Muscle of back (tissue), 11 donors: ENCODE data around the gene RGS19. TPM values are rescaled to one million over a fixed set of nuclear protein-coding genes. Genes with fewer than 3 reads are reported as not detected.

Experiments used
- DNase-seq, 3 donors: peaks; one replicate each; pipeline versions ENCODE4 v3.0.0 to v3.0.0-alpha.2; 2013
- polyA plus RNA-seq, 10 donors: library from polyadenylated mRNA; unstranded; fragments of 120-200 nt; gene quantifications; one replicate each; pipeline ENCODE4 v1.2.1, GENCODE V29; 2013; ENCODE audit not compliant: insufficient read length in 10 of 10

RGS19 gene
- polyA plus RNA-seq, 10 donors, result 4.4 to 10.2 (median 5.6) TPM

GRCh38 chr20:64065062-64065973 is 14.0 kb downstream of the RGS19 start:
- no peak for DNase-seq

DNA sequence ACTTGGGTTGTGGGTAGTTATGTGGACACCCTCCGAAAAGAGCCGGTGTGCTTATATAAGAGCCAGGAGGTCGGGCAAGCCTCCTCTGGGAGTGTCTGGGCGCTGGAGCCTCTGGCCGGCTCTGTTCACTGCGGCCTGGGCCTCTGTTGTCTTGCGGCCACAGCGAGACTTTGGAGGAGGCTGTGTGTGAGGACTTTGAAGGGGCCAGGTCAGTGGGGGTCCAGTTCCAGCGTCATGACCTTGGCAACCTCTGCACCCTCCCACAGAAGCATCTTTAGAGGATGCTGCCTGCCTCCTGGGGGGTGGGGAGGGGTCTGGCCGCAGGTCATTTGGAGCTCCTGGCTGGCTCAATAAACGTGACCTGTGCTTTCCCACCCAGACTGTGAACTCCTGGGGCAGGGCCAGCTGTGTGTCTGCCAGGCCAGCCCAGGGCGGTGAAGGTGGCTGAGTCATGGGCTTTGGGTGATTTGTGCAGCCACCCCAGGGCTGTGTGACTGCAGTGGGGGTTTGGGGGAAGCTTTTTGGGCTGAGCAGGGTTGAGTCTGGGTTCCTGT is 15.1 kb downstream of the RGS19 start:
- DNase-seq, result no peak

DNA sequence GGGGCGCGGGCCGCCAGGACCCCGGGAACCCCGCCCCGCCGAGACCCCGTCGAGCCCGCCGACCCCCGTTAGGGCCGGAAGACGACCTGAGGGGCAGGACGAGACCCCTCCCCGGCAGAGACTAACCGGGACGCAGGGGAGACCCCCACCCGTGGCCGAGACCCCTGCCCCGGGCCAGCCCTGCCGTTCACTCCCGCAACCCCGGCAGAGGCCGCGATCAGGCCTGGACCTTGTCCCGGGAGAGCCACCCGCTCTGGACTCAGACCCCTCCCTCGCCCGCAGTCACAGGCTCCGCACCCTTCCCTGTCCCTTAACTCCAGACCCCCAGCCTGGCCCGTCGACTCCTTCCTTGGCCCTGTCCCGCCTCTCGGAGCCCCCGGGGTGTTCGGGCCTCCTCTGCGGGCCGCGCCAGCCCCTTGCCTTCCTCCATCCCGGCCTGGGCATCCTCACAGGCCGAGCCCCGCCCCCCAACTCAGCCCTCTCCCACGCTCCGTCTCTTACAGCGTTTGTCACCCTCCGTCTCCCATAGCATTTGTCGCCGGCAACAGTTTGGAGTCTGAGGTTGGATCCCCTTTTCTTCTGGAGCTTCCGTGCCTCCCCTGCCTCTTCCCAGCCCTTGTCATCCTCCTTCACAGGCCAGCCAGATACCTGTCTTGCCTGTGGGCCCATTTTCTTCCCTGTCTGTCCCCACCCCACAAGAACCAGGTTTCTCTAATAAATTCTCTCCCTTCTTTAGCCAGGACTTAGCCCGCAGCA is 15.8 kb downstream of the RGS19 start:
- DNase-seq, result peak in 1 of 3 donors; percentile 51

GRCh38 chr20:64062596-64063388 is 16.5 kb downstream of the RGS19 start, which contains the start of gene TCEA2:
TCEA2 (plus strand) TSS chr20:64063198; CDS start chr20:64063313, 115 bp downstream.
- DNase-seq, result peak; percentile 96 to 98 (median 98)

- DNase-seq, result no peak
Measured at GRCh38 chr20:64062276-64062595, 17.1 kb downstream of the RGS19 start.

DNA sequence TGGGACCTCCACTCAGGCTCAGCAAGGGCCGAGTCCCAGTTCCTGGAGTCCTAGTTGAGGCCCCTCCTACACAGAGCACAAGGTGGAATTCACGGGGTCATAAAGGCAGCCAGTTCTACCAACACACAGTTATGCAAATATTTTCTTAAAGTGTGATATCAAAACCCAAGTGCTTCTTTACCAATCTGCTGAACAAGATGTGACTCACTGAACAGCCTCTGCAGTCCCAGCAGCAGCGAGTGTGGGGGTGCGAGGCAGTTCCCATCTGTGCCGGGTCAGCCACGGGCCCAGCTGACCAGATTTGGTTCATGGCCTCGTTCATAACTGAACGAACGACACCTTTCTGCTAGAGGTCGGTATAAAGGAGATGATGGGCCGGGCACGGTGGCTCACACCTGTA is 20.8 kb downstream of the RGS19 start:
- no peak for DNase-seq

GRCh38 chr20:64057628-64058498 is 21.5 kb downstream of the RGS19 start:
- DNase-seq, result peak in 1 of 3 donors; percentile 74

- no peak for DNase-seq
Measured at GRCh38 chr20:64056889-64057627, 22.3 kb downstream of the RGS19 start.

DNA sequence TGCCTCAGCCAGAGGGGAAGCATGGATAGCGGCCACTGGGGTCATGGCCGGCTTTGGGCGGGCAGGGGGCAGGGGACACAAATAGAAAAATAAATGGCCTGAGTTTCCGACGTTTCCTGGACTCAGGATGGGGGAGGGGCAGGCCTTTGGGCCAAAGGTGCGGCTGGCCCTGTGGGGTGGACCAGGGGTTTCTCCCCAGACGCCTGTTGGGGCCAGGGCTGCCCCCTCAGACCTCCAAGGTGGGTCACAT is 22.8 kb downstream of the RGS19 start:
- no peak for DNase-seq

- no peak for DNase-seq
Measured at GRCh38 chr20:64055893-64056638, 23.3 kb downstream of the RGS19 start.

DNA sequence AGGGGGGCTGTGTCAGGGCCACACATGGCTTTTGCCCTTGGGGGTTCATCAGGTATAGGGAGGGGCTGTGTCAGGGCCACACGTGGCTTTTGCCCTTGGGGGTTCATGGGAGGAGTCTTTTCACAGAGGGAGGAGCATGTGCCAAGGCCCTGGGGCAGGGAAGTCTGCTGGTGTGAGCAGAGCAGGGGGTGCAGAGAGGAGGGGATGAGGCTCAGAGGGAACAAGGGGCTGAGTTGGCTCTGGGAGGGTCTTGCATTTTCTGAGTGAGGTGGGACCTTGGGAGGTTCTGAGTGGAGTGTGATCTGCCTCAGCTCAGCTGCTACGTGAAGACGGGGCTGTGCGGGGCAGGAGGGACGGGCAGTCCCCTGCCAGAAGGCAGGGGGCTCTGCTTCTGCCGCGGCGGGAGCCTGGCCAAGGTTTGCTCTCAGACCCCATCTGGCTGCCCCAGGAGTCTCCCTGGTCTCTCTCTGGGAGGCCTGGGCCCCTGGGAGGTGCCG is 23.9 kb downstream of the RGS19 start:
- no peak for DNase-seq

- peak in 2 of 3 donors; percentile 52 to 82 for DNase-seq
Measured at GRCh38 chr20:64053841-64054661, 25.3 kb downstream of the RGS19 start.

DNA sequence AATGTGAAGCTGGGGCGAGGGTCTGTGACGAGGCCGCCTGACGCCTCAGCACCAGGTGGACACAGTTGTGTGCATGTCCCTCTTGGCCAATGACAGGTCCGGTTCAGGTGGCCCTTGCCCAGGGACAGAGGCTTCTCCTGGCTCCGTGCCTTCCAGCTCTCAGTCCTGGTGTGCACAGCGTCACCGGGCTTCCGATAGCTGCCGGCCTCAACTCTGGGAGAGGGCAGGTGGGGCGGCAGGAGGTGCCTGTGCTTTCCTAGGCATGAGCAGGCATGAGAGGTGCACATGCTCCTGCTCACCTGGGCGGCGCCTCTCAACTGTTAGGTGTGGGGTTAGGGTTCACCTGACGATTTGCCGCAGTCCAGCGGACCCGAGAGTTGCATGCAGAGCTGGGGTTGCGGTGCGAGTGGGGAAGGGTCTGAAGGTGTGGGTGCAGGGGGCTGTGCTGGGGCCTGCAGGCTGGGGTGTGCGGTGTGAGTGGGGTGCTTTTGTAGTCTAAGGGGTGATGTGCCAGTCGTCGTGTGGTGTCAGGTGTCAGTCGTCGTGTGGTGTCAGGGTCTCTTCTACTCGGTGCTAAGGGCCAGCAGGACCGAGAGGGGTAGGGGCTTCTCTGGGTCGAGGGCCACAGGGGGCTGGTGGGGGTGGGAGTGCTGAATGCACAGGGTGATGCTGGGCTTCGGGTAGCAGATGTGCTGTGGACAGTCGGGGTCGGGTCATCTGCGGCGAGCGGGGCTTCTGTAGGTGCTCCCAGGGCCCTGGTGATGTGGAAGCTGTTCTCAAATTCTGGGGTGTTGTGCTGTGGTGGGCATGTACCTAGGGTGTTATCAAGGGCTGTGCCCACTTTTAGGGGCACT is 26.1 kb downstream of the RGS19 start:
- no peak for DNase-seq

DNA sequence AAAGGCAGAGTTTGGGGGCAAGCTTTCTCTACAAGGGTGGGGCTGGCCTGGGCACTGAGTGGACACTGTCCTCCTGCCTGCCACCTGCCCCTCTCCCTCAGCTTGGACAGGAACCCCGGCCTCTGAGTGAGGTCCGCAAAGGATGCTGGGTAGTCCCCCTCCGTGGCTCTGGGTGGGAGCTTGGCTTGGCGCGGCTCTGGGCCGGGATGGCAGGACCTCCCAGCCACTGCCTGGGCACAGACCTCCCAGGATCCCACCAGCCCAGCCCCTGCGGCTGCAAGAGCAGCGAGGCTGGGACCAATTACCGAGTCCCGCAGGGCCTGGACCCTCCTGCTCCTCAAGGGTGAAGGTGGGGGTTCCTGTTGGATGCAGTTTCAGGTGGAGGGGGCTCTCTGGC is 27.0 kb downstream of the RGS19 start:
- DNase-seq, result no peak

- no peak for DNase-seq
Measured at GRCh38 chr20:64051561-64052325, 27.6 kb downstream of the RGS19 start.

DNA sequence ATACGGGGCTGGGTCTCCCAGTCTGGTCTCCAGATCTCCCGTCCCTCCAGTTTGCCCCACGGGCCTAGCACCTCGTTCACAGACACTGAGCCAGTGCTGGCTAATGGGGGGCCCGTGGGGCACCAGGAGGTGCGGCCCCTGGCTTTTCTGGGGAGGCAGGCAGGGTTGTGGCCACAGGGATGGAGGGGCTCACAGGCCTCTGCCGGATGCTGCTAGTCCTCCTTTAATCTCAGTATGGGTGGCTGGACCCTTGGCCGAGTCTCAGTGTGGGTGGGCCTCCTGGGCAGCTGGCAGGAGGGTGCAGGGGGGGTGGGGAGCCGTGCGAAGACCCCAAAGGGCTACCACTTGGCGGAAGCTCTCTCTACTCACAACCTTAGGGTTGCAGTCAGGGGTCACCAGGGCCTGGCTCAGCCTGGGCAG is 28.3 kb downstream of the RGS19 start:
- no peak for DNase-seq
